Measurements from ENCODE around the gene DNLZ. TPM values are rescaled to one million over a fixed set of nuclear protein-coding genes. Genes with fewer than 3 reads are reported as not detected.
A peak's percentile ranks its signal among the peaks of the same experiment; 100 is the strongest.

Gene DNLZ
- total and polyA plus RNA-seq, 10 donors = 15.8 to 29.8 (median 22.3) TPM

DNA sequence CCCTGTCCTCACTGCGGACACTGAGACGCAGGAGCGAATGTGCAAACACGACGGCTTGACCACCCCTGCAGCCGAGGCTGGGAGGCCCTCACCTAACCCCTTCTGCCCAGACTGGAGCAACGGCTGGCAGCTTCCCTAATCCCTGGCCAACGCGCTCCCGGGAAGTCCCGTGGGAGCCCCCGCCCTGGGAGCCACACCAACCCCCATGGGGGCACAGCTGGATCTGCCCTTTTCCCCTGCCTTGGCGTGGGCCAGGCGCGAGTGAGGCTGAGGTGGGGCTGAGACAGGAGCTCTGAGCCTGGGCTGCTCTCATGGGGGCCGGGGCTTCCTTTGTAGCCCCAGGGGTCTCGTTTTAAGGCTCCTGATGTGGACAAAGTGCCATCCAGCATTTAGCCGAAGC, 4.6 kb upstream of the DNLZ start:
- TF ChIP-seq POLR2AphosphoS5 (IDR thresholded peaks at IDR 0.05) (no peak), POLR2A (IDR thresholded peaks at IDR 0.05) (no peak)
- TF ChIP-seq, protein P1, sequence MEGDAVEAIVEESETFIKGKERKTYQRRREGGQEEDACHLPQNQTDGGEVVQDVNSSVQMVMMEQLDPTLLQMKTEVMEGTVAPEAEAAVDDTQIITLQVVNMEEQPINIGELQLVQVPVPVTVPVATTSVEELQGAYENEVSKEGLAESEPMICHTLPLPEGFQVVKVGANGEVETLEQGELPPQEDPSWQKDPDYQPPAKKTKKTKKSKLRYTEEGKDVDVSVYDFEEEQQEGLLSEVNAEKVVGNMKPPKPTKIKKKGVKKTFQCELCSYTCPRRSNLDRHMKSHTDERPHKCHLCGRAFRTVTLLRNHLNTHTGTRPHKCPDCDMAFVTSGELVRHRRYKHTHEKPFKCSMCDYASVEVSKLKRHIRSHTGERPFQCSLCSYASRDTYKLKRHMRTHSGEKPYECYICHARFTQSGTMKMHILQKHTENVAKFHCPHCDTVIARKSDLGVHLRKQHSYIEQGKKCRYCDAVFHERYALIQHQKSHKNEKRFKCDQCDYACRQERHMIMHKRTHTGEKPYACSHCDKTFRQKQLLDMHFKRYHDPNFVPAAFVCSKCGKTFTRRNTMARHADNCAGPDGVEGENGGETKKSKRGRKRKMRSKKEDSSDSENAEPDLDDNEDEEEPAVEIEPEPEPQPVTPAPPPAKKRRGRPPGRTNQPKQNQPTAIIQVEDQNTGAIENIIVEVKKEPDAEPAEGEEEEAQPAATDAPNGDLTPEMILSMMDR (IDR thresholded peaks at IDR 0.05 in 8 of 11, conservative IDR thresholded peaks at IDR 0.05 in 3 of 11) = no peak
- Histone ChIP-seq H3K36me3 (peaks cover 0 to 52% (median 8%) of the 10 kb centered on the region in 6 donors), H3K9me3 (no peaks in the 10 kb centered on the region), H3K4me1 (peaks cover 5 to 51% (median 37%) of the 10 kb centered on the region in 6 donors), H3K4me3 (no peak overlapping the region), H3K27me3 (replicated peaks in 1 of 7) (peaks cover 0 to 20% (median 0%) of the 10 kb centered on the region in 7 donors), H3K27ac (no peak overlapping the region)
- DNase-seq = no peak
- intact Hi-C loops (cut with DNase I; ENCODE audit: low total_unique reads) = no loop called here
- 80 to 88% (median 86%) methylated on average over 13 to 18 of the region's 18 CpGs for WGBS, 5 donors

- Histone ChIP-seq H3K27me3 (replicated peaks in 1 of 7) (peaks cover 0 to 14% (median 0%) of the 10 kb centered on the region in 7 donors), H3K27ac (no peak overlapping the region), H3K4me3 (no peak overlapping the region), H3K4me1 (peaks cover 5 to 50% (median 35%) of the 10 kb centered on the region in 6 donors), H3K36me3 (peaks cover 0 to 52% (median 8%) of the 10 kb centered on the region in 6 donors), H3K9me3 (no peaks in the 10 kb centered on the region)
- 89 to 92% (median 90%) methylated on average over 30 to 45 of the region's 45 CpGs for WGBS, 5 donors
- no peak for DNase-seq
- no peak for TF ChIP-seq POLR2A (IDR thresholded peaks at IDR 0.05)
- TF ChIP-seq POLR2AphosphoS5 (IDR thresholded peaks at IDR 0.05) = peak in 1 of 3 donors; percentile 27
- TF ChIP-seq, protein P1 (IDR thresholded peaks at IDR 0.05 in 8 of 11, conservative IDR thresholded peaks at IDR 0.05 in 3 of 11) = no peak
- intact Hi-C loops (cut with DNase I; ENCODE audit: low total_unique reads) = no loop called here
These were observed 4.0 kb upstream of the DNLZ start for GRCh38 chr9:136367296-136368145.

- intact Hi-C loops (cut with DNase I; ENCODE audit: low total_unique reads) = no loop called here
- Histone ChIP-seq H3K4me3 (no peak overlapping the region), H3K9me3 (no peaks in the 10 kb centered on the region), H3K36me3 (peaks cover 0 to 59% (median 8%) of the 10 kb centered on the region in 6 donors), H3K27me3 (replicated peaks in 1 of 7) (peaks cover 0 to 9% (median 0%) of the 10 kb centered on the region in 7 donors), H3K4me1 (peaks cover 5 to 50% (median 33%) of the 10 kb centered on the region in 6 donors), H3K27ac (peak overlapping the region in 1 of 8 donors; percentile 77)
- WGBS, 5 donors = 87 to 92% (median 91%) methylated on average over 9 of the region's 9 CpGs
- no peak for DNase-seq
- TF ChIP-seq POLR2AphosphoS5 (IDR thresholded peaks at IDR 0.05) (no peak), POLR2A (IDR thresholded peaks at IDR 0.05) (no peak)
- TF ChIP-seq, protein P1 (IDR thresholded peaks at IDR 0.05 in 8 of 11, conservative IDR thresholded peaks at IDR 0.05 in 3 of 11) = no peak
These were observed 3.3 kb upstream of the DNLZ start for GRCh38 chr9:136366826-136367225.

- peak overlapping the region in 7 of 8 donors; percentile 3 to 77 (median 55) for H3K27ac ChIP-seq
- 25 to 61% (median 39%) methylated on average over 8 to 9 of the region's 9 CpGs for WGBS, 5 donors
- peak overlapping the region in 1 of 8 donors; percentile 4 for H3K4me3 ChIP-seq
- no peaks in the 10 kb centered on the region for H3K9me3 ChIP-seq
- peaks cover 5 to 54% (median 37%) of the 10 kb centered on the region in 6 donors for H3K4me1 ChIP-seq
- intact Hi-C loops (cut with DNase I; ENCODE audit: low total_unique reads) = no loop called here
- TF ChIP-seq POLR2A (IDR thresholded peaks at IDR 0.05) (no peak), POLR2AphosphoS5 (IDR thresholded peaks at IDR 0.05) (no peak)
- TF ChIP-seq, protein P1 (IDR thresholded peaks at IDR 0.05 in 8 of 11, conservative IDR thresholded peaks at IDR 0.05 in 3 of 11) = no peak
- H3K27me3 ChIP-seq (replicated peaks in 1 of 7) = peaks cover 0 to 9% (median 0%) of the 10 kb centered on the region in 7 donors
- peak; percentile 88 for DNase-seq
- peaks cover 0 to 62% (median 14%) of the 10 kb centered on the region in 6 donors for H3K36me3 ChIP-seq
These were observed 2.3 kb upstream of the DNLZ start for GRCh38 chr9:136365775-136366222.

All from spleen (tissue), 11 donors.